BLaER1 (cell line): ENCODE measurements around the gene FLRT1.
A peak's percentile ranks its signal among the peaks of the same experiment; 100 is the strongest.

ENCODE experiments used
- H3K27ac ChIP-seq: shearing (Covaris generic); formaldehyde crosslinking; 2 replicates; pipeline ENCODE4 v1.8.1; 2022
- H3K27me3 ChIP-seq: shearing (Covaris generic); formaldehyde crosslinking; 2 replicates; pipeline ENCODE4 v1.8.1; 2022
- H3K36me3 ChIP-seq: shearing (Covaris generic); formaldehyde crosslinking; 2 replicates; pipeline ENCODE4 v1.8.1; 2022
- H3K4me1 ChIP-seq: shearing (Covaris generic); formaldehyde crosslinking; 2 replicates; pipeline ENCODE4 v1.8.1; 2022
- H3K4me2 ChIP-seq: shearing (Covaris generic); formaldehyde crosslinking; 2 replicates; pipeline ENCODE4 v1.8.1; 2022
- H3K4me3 ChIP-seq: shearing (Covaris generic); formaldehyde crosslinking; 2 replicates; pipeline ENCODE4 v1.8.1; 2022
- H3K9ac ChIP-seq: shearing (Covaris generic); formaldehyde crosslinking; 2 replicates; pipeline ENCODE4 v1.8.1; 2022
- H3K9me3 ChIP-seq: shearing (Covaris generic); formaldehyde crosslinking; 2 replicates; pipeline ENCODE4 v1.8.1; 2022
- H4K20me1 ChIP-seq: shearing (Covaris generic); formaldehyde crosslinking; 2 replicates; pipeline ENCODE4 v1.8.1; 2022
- Cebpa-rat ChIP-seq: shearing (Covaris generic); IDR thresholded peaks from 2 replicates; pipeline ENCODE4 v1.8.1; 2022

FLRT1 gene

GRCh38 chr11:64029773-64030172 is 6.0 kb upstream of the FLRT1 start:
- peak overlapping the region; percentile 97 for H3K4me2 ChIP-seq
- H3K4me1 ChIP-seq, result peaks cover 96% of the 10 kb centered on the region
- H3K27ac ChIP-seq, result no peak overlapping the region
- peaks cover 10% of the 10 kb centered on the region; the same call in 1 of the 2 replicates for H3K27me3 ChIP-seq
- peak overlapping the region; percentile 38; the same call in 1 of the 2 replicates for H3K9ac ChIP-seq
- TF ChIP-seq Cebpa-rat, result no peak
- no peaks in the 10 kb centered on the region for H3K9me3 ChIP-seq
- no peaks in the 10 kb centered on the region for H3K36me3 ChIP-seq
- no peak overlapping the region; the same call in 1 of the 2 replicates for H3K4me3 ChIP-seq
- H4K20me1 ChIP-seq, result peaks cover 73% of the 10 kb centered on the region

- no peaks in the 10 kb centered on the region for H3K36me3 ChIP-seq
- H3K4me3 ChIP-seq, result no peak overlapping the region
- peak overlapping the region; percentile 97 for H3K4me2 ChIP-seq
- no peaks in the 10 kb centered on the region for H3K9me3 ChIP-seq
- no peak overlapping the region for H3K27ac ChIP-seq
- peaks cover 89% of the 10 kb centered on the region for H3K4me1 ChIP-seq
- peaks cover 71% of the 10 kb centered on the region for H4K20me1 ChIP-seq
- no peak for TF ChIP-seq Cebpa-rat
- peaks cover 18% of the 10 kb centered on the region; the same call in 1 of the 2 replicates for H3K27me3 ChIP-seq
- no peak overlapping the region for H3K9ac ChIP-seq
Observed at GRCh38 chr11:64031001-64031400, 4.7 kb upstream of the FLRT1 start.

GRCh38 chr11:64032050-64032449 is 3.7 kb upstream of the FLRT1 start:
- no peak for TF ChIP-seq Cebpa-rat
- H3K27me3 ChIP-seq, result peaks cover 19% of the 10 kb centered on the region; the same call in 1 of the 2 replicates
- peak overlapping the region; percentile 97 for H3K4me2 ChIP-seq
- H3K4me1 ChIP-seq, result peaks cover 87% of the 10 kb centered on the region
- H3K36me3 ChIP-seq, result no peaks in the 10 kb centered on the region
- no peak overlapping the region for H3K4me3 ChIP-seq
- H3K9ac ChIP-seq, result no peak overlapping the region
- peaks cover 76% of the 10 kb centered on the region for H4K20me1 ChIP-seq
- no peak overlapping the region for H3K27ac ChIP-seq
- no peaks in the 10 kb centered on the region for H3K9me3 ChIP-seq

GRCh38 chr11:64034411-64034811 is 1.3 kb upstream of the FLRT1 start:
- Histone ChIP-seq H3K27ac (no peak overlapping the region), H3K9me3 (no peaks in the 10 kb centered on the region), H3K4me2 (peak overlapping the region; percentile 97), H4K20me1 (peaks cover 79% of the 10 kb centered on the region), H3K9ac (no peak overlapping the region), H3K27me3 (peaks cover 19% of the 10 kb centered on the region; the same call in 1 of the 2 replicates), H3K4me1 (peaks cover 86% of the 10 kb centered on the region), H3K4me3 (no peak overlapping the region), H3K36me3 (no peaks in the 10 kb centered on the region)
- no peak for TF ChIP-seq Cebpa-rat

GRCh38 chr11:64035081-64035524 is 628 bp upstream of the FLRT1 start:
- H4K20me1 ChIP-seq, result peaks cover 79% of the 10 kb centered on the region
- peaks cover 83% of the 10 kb centered on the region for H3K4me1 ChIP-seq
- H3K4me3 ChIP-seq, result peak overlapping the region; percentile 83
- TF ChIP-seq Cebpa-rat, result no peak
- H3K36me3 ChIP-seq, result no peaks in the 10 kb centered on the region
- no peak overlapping the region for H3K27ac ChIP-seq
- peak overlapping the region; percentile 97 for H3K4me2 ChIP-seq
- no peaks in the 10 kb centered on the region for H3K9me3 ChIP-seq
- peaks cover 19% of the 10 kb centered on the region; the same call in 1 of the 2 replicates for H3K27me3 ChIP-seq
- no peak overlapping the region for H3K9ac ChIP-seq

GRCh38 chr11:64036087-64037026 is 626 bp downstream of the FLRT1 start:
- TF ChIP-seq Cebpa-rat, result no peak
- no peaks in the 10 kb centered on the region for H3K36me3 ChIP-seq
- peak overlapping the region; percentile 88 for H3K27ac ChIP-seq
- H3K4me2 ChIP-seq, result peak overlapping the region; percentile 97
- peaks cover 87% of the 10 kb centered on the region for H4K20me1 ChIP-seq
- peak overlapping the region; percentile 86 for H3K9ac ChIP-seq
- H3K4me1 ChIP-seq, result peaks cover 73% of the 10 kb centered on the region
- peaks cover 19% of the 10 kb centered on the region; the same call in 1 of the 2 replicates for H3K27me3 ChIP-seq
- peak overlapping the region; percentile 83 for H3K4me3 ChIP-seq
- H3K9me3 ChIP-seq, result no peaks in the 10 kb centered on the region

- Histone ChIP-seq H3K27ac (peak overlapping the region; percentile 88), H4K20me1 (peaks cover 87% of the 10 kb centered on the region), H3K36me3 (no peaks in the 10 kb centered on the region), H3K27me3 (peaks cover 19% of the 10 kb centered on the region; the same call in 1 of the 2 replicates), H3K4me2 (peak overlapping the region; percentile 97), H3K4me1 (peaks cover 73% of the 10 kb centered on the region), H3K9ac (peak overlapping the region; percentile 86), H3K4me3 (peak overlapping the region; percentile 83), H3K9me3 (no peaks in the 10 kb centered on the region)
- no peak for TF ChIP-seq Cebpa-rat
Observed at GRCh38 chr11:64037027-64037634, 1.4 kb downstream of the FLRT1 start.

GRCh38 chr11:64038500-64038899 is 2.8 kb downstream of the FLRT1 start:
- Histone ChIP-seq H3K9ac (no peak overlapping the region), H3K27ac (no peak overlapping the region), H3K4me1 (peaks cover 73% of the 10 kb centered on the region), H3K4me3 (no peak overlapping the region), H3K9me3 (no peaks in the 10 kb centered on the region), H4K20me1 (peaks cover 88% of the 10 kb centered on the region), H3K27me3 (peaks cover 14% of the 10 kb centered on the region; the same call in 1 of the 2 replicates), H3K36me3 (no peaks in the 10 kb centered on the region), H3K4me2 (peak overlapping the region; percentile 97)
- TF ChIP-seq Cebpa-rat, result no peak

GRCh38 chr11:64039012-64039665 is 3.4 kb downstream of the FLRT1 start:
- Histone ChIP-seq H4K20me1 (peaks cover 88% of the 10 kb centered on the region), H3K36me3 (no peaks in the 10 kb centered on the region), H3K4me3 (no peak overlapping the region), H3K9me3 (no peaks in the 10 kb centered on the region), H3K4me2 (peak overlapping the region; percentile 97), H3K27me3 (peaks cover 14% of the 10 kb centered on the region; the same call in 1 of the 2 replicates), H3K9ac (no peak overlapping the region), H3K4me1 (peaks cover 73% of the 10 kb centered on the region), H3K27ac (no peak overlapping the region)
- TF ChIP-seq Cebpa-rat, result no peak
